AG04449 (cell line): Measurements from ENCODE around the gene WWP2.
"Not testable (repeated sequence)": the region's sequence is repeated elsewhere in the genome, so short reads cannot be mapped to it uniquely, and the experiment has no call there.

Experiments
- CTCF ChIA-PET: fragments of 350-600 bp; formaldehyde crosslinking; extraction: SDS; loops from one replicate; lab custom pipeline; 2021; ENCODE audit warnings: antibody characterized with exemption; lab: Yijun Ruan, JAX
- POLR2A ChIA-PET: fragments of 400-600, 350-600 bp; formaldehyde crosslinking; extraction: SDS; loops from one replicate; lab custom pipeline; 2020; ENCODE audit warnings: antibody characterized with exemption, inconsistent platforms; lab: Yijun Ruan, JAX
- DNase-seq: peaks from one replicate; pipeline ENCODE4 v3.0.0-alpha.2; 2010; ENCODE audit warnings: low read depth, low spot score
- H3K4me3 ChIP-seq: 2 replicates; pipeline ENCODE4 v1.5.1; 2011; ENCODE audit warnings: low read depth, mild to moderate bottlenecking, control low read depth, low read length
- TF ChIP-seq, protein P1 (sequence below): IDR thresholded peaks from one replicate; pipeline ENCODE4 v1.5.1; 2011; ENCODE audit warnings: mild to moderate bottlenecking, moderate library complexity, low read length, control low read depth, inconsistent platforms; ENCODE audit not compliant: insufficient read depth; ENCODE audit errors: missing control alignments

The WWP2 gene

DNA sequence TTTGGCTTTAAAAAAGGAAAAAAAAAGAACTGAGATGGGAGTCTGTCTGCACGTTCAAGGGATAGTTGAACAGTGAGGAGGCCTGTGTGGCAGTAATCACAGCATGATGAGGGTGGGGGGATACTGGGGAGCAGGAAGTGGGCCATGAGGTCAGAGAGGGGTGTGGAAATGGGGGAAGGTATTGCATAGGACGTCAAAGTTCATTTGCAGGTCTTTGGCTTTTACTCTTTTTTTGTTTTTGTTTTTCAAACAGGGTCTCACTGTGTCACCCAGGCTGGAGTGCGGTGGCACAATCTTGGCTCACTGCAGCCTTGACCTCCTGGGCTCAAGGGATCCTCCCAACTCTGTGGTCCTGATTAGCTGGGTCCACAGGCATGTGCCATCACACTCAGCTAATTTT lies 19.0 kb downstream of the WWP2 start:
- H3K4me3 ChIP-seq, result no peak overlapping the region
- DNase-seq, result no peak
- ChIA-PET POLR2A (no interaction called here), CTCF (interaction anchor here (5.8 kb wide), 1 partner anchor 15 kb away, joined by 46 read pairs; no protein-coding TSS in a partner anchor)
- TF ChIP-seq, protein P1, sequence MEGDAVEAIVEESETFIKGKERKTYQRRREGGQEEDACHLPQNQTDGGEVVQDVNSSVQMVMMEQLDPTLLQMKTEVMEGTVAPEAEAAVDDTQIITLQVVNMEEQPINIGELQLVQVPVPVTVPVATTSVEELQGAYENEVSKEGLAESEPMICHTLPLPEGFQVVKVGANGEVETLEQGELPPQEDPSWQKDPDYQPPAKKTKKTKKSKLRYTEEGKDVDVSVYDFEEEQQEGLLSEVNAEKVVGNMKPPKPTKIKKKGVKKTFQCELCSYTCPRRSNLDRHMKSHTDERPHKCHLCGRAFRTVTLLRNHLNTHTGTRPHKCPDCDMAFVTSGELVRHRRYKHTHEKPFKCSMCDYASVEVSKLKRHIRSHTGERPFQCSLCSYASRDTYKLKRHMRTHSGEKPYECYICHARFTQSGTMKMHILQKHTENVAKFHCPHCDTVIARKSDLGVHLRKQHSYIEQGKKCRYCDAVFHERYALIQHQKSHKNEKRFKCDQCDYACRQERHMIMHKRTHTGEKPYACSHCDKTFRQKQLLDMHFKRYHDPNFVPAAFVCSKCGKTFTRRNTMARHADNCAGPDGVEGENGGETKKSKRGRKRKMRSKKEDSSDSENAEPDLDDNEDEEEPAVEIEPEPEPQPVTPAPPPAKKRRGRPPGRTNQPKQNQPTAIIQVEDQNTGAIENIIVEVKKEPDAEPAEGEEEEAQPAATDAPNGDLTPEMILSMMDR, result no peak

- POLR2A ChIA-PET, result no interaction called here
- TF ChIP-seq, protein P1, result no peak
- no peak overlapping the region for H3K4me3 ChIP-seq
- CTCF ChIA-PET, result interaction anchor here (1.2 to 5.8 kb wide), 4 partner anchors 11 to 145 kb away, joined by 3 to 46 read pairs (median 7); partner anchors contain the start of gene NOB1
- no peak for DNase-seq
Observed at GRCh38 chr16:69784586-69784985, 22.5 kb downstream of the WWP2 start.

- DNase-seq, result no peak
- ChIA-PET CTCF (interaction anchor here (0.8 to 2.2 kb wide), 2 partner anchors 8 to 141 kb away, joined by 3 to 18 read pairs; no protein-coding TSS in a partner anchor), POLR2A (no interaction called here)
- H3K4me3 ChIP-seq, result no peak overlapping the region
- TF ChIP-seq, protein P1, result no peak
Observed at GRCh38 chr16:69787883-69788282, 25.8 kb downstream of the WWP2 start.

DNA sequence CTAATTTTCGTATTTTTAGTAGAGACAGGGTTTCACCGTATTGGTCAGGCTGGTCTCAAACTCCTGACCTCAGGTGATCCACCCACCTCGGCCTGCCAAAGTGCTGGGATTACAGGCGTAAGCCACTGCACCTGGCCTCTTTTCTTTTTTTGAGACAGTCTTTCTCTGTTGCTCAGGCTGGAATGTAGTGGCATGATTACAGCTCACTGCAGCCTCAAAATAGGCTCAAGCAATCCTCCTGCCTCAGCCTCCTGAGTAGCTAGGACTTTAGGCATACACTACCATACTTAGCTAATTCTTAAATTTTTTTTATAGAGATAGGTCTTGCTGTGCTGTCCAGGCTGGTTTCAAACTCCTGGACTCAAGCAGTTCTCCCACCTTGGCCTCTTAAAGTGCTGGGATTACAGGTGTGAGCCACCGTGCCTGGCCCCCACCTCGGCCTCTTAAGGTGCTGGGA lies 29.3 kb downstream of the WWP2 start:
- DNase-seq, H3K4me3 ChIP-seq, POLR2A ChIA-PET: not testable (repeated sequence)
- CTCF ChIA-PET, result interaction anchor here (0.8 to 13.6 kb wide), 3 partner anchors 16 to 140 kb away, joined by 3 to 598 read pairs (median 3); partner anchors contain the start of gene NOB1

DNA sequence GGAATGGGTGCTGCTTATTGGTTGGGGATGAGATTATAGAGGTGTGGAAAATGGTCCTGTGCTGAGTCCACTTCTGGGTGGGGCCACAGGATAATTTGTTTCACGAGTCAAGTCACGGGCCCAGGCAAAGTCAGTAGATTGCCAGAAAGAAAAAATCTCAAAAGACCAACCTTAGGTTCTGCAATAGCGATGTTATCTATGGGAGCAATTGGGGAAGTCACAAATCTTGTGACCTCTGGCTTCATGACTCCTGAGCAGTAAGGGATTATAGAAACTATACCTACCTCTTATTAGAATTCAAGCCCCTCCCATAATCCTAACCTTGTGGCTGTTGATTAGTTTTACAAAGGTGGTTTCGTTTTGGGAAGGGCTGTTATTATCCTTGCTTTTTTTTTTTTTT lies 31.4 kb downstream of the WWP2 start:
- no peak for DNase-seq
- no peak overlapping the region for H3K4me3 ChIP-seq
- POLR2A ChIA-PET, result no interaction called here
- TF ChIP-seq, protein P1, result no peak
- CTCF ChIA-PET, result interaction anchor here (1.1 to 13.6 kb wide), 4 partner anchors 10 to 138 kb away, joined by 4 to 598 read pairs (median 25); no protein-coding TSS in a partner anchor

GRCh38 chr16:69794486-69794885 lies 32.4 kb downstream of the WWP2 start:
- POLR2A ChIA-PET, result no interaction called here

More at GRCh38 chr16:69794486-69794885, 32.4 kb downstream of the WWP2 start:
- DNase-seq, result no peak
- TF ChIP-seq, protein P1, result no peak
- CTCF ChIA-PET, result interaction anchor here (1.1 to 13.6 kb wide), 6 partner anchors 10 to 137 kb away, joined by 4 to 598 read pairs (median 5); partner anchors contain the start of gene NOB1
- no peak overlapping the region for H3K4me3 ChIP-seq
